Sigmoid colon (tissue), 7 donors: ENCODE measurements around the gene WNK1. TPM values are rescaled to one million over a fixed set of nuclear protein-coding genes. Genes with fewer than 3 reads are reported as not detected.

Experiments used
- DNase-seq: peaks from one replicate; pipeline ENCODE4 v3.0.0-alpha.2; 2019
- H3K27ac ChIP-seq, 4 donors: fragments of 200-600 bp; sonication (generic); one replicate each; pipeline ENCODE4 v1.5.1; 2016 to 2019; ENCODE audit warnings: mild to moderate bottlenecking in 1 of 4
- H3K27me3 ChIP-seq, 3 donors: fragments of 200-600 bp; sonication (generic); one replicate each; pipeline ENCODE4 v1.5.1; 2019; ENCODE audit warnings: mild to moderate bottlenecking in 1 of 3
- H3K36me3 ChIP-seq, 4 donors: fragments of 200-600 bp; sonication (generic); one replicate each; pipeline ENCODE4 v1.5.1; 2016 to 2019
- H3K4me1 ChIP-seq, 4 donors: fragments of 200-600 bp; sonication (generic); one replicate each; pipeline ENCODE4 v1.5.1; 2017 to 2019
- H3K4me3 ChIP-seq, 4 donors: fragments of 200-600 bp; sonication (generic); one replicate each; pipeline ENCODE4 v1.5.1; 2017 to 2019; ENCODE audit warnings: mild to moderate bottlenecking in 2 of 4, moderate library complexity in 1 of 4
- H3K9me3 ChIP-seq, 4 donors: fragments of 200-600 bp in 3 of 4; sonication (generic) in 3 of 4; one replicate each; pipeline versions ENCODE4 v1.5.1 to v1.6.1; 2013 to 2019
- CTCF ChIP-seq, 4 experiments: fragments of 450-650 bp in 3 of 4; fragments of 200-600 bp in 1 of 4; IDR thresholded peaks; one replicate each; pipeline ENCODE4 v1.5.1; 2016 to 2019; ENCODE audit warnings: antibody characterized with exemption in 4 of 4, mild to moderate bottlenecking in 3 of 4, moderate library complexity in 2 of 4
- EP300 ChIP-seq, 4 donors: sonication (generic); formaldehyde crosslinking; IDR thresholded peaks; one replicate each; pipeline ENCODE4 v1.6.1; 2017; ENCODE audit warnings: antibody characterized with exemption in 4 of 4
- POLR2A ChIP-seq, 2 donors: fragments of 450-650 bp; IDR thresholded peaks; one replicate each; pipeline ENCODE4 v1.6.1; 2016; ENCODE audit warnings: antibody characterized with exemption in 2 of 2, mild to moderate bottlenecking in 2 of 2, moderate library complexity in 2 of 2
- POLR2AphosphoS5 ChIP-seq, 4 donors: sonication (generic); formaldehyde crosslinking; IDR thresholded peaks; one replicate each; pipeline ENCODE4 v1.6.1; 2017; ENCODE audit warnings: antibody characterized with exemption in 4 of 4
- WGBS, 2 donors: extraction: QIAGEN DNeasy Blood & Tissue Kit; methylation state at CpG; one replicate each; pipeline ENCODE4 v1.1.7; 2013; 5-methylcytosine and 5-hydroxymethylcytosine counted together
- intact Hi-C: fragments of 100-400 bp; cut with DNase I; formaldehyde crosslinking; loops from one replicate; pipeline ENCODE4 v1.15.1; 2023
- polyA plus RNA-seq, 3 donors: library from polyadenylated mRNA; stranded (reverse); fragments of 200-250 nt; gene quantifications; one replicate each; pipeline ENCODE4 v1.2.3, GENCODE V29; 2013
- total RNA-seq, 4 donors: library from RNA; depleted of rRNA; stranded (reverse); fragments of >200 nt; gene quantifications; one replicate each; pipeline ENCODE4 v1.1.0, GENCODE V29; 2016
- donor health status: healthy with polysubstance abuse.
- donor health status: Bipolar disorder and iron deficiency.
- donor health status: healthy.

The WNK1 gene
- total and polyA plus RNA-seq, 7 donors = 13.2 to 146 (median 73.6) TPM

- H3K27me3 ChIP-seq = no peaks in the 10 kb centered on the region
- TF ChIP-seq CTCF (IDR thresholded peaks at IDR 0.05) (no peak), POLR2AphosphoS5 (IDR thresholded peaks at IDR 0.05) (no peak), EP300 (IDR thresholded peaks at IDR 0.05) (no peak), POLR2A (IDR thresholded peaks at IDR 0.05) (no peak)
- intact Hi-C loops = no loop called here
- no peak overlapping the region for H3K4me3 ChIP-seq
- peaks cover 0 to 18% (median 2%) of the 10 kb centered on the region in 4 donors for H3K4me1 ChIP-seq
- H3K36me3 ChIP-seq = peaks cover 0 to 4% (median 0%) of the 10 kb centered on the region in 4 donors
- H3K9me3 ChIP-seq = no peaks in the 10 kb centered on the region
- H3K27ac ChIP-seq = no peak overlapping the region
- DNase-seq = no peak
- 26 to 76% methylated on average over 2 of the region's 2 CpGs for WGBS, 2 donors
Measured at GRCh38 chr12:837548-837947, 85.2 kb downstream of the WNK1 start.

DNA sequence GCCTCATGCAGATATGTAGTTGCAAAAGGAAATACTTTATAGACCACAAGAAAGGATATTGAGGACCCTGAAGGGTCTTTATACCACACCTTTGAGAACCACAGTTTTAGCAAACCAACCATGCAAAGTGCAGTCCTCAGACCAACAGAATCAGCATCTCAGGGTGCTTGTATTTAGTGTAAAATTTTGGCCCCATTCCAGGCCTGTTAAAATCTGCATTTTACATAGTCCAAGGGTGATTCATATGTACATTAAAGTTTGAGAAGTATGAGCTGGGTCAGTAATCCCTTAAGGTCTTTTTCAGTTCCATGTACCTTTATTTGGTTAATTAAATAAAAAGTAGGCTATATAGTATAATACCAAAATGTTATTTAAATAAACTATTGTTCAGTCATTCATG lies 91.2 kb downstream of the WNK1 start:
- no peak for DNase-seq
- Histone ChIP-seq H3K4me3 (no peak overlapping the region), H3K27me3 (no peaks in the 10 kb centered on the region), H3K36me3 (no peaks in the 10 kb centered on the region), H3K4me1 (peaks cover 0 to 10% (median 4%) of the 10 kb centered on the region in 4 donors), H3K9me3 (no peaks in the 10 kb centered on the region), H3K27ac (no peak overlapping the region)
- intact Hi-C loops = no loop called here
- TF ChIP-seq POLR2A (IDR thresholded peaks at IDR 0.05) = no peak
- no peak for TF ChIP-seq POLR2AphosphoS5 (IDR thresholded peaks at IDR 0.05)
- TF ChIP-seq CTCF (IDR thresholded peaks at IDR 0.05) = no peak
- TF ChIP-seq EP300 (IDR thresholded peaks at IDR 0.05) = no peak

DNA sequence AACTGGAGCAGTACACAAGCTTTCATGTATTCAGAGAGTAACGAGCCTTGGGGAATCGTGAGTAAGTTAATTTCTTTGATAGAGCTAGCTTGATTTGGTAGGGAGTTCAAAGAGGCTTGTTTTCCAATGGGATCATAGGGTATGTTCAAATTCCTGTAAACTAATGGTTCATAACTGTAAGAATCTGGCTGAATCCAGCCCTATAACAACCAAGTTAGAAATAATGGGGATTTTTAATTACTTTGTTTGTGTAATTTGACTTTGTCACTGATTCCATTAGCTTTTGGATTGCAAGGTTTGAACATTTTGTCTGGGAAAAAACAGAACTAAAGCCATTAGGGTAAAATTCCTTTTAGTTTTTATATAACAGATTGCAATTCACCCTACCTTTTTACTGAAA lies 94.0 kb downstream of the WNK1 start:
- H3K27ac ChIP-seq = no peak overlapping the region
- intact Hi-C loops = no loop called here
- H3K4me3 ChIP-seq = no peak overlapping the region
- WGBS, 2 donors = 87 to 92% methylated on average over 2 of the region's 2 CpGs
- TF ChIP-seq POLR2A (IDR thresholded peaks at IDR 0.05) (no peak), EP300 (IDR thresholded peaks at IDR 0.05) (no peak), POLR2AphosphoS5 (IDR thresholded peaks at IDR 0.05) (no peak), CTCF (IDR thresholded peaks at IDR 0.05) (no peak)
- H3K9me3 ChIP-seq = no peaks in the 10 kb centered on the region
- no peak for DNase-seq
- H3K27me3 ChIP-seq = no peaks in the 10 kb centered on the region
- H3K36me3 ChIP-seq = no peaks in the 10 kb centered on the region
- H3K4me1 ChIP-seq = peaks cover 0 to 16% (median 8%) of the 10 kb centered on the region in 4 donors

DNA sequence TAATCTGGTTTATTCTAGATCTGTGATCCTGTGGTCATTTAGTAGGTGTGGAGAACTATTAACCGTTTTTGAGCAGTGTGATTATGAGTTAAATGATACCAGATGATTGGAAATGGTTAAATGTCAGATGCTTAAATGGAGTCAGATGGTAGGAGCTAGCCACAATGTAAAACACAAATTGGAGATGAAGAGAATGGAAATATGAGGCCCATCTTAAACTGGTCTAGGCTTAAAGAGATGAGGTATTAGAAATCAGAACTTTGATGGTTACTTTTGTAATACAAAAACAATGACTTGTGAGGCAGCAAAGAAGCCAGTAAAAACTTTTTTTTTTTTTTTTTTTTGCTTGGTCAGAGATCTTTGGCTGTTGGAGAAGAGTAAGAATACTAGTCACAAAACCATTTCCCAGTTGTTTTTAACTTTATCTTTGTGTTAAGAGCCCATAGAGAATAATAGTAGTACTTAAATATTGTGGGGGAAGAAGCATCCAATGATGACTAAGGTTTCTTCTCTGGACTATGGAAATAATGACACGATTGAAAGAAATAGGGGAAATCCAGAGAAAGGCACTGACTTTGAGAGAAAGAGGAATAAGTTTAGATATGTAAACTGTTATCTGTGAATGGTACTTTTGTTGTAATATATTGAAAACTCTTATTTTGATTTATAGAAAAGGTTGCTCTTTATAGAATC lies 95.9 kb downstream of the WNK1 start:
- WGBS, 2 donors = 72 to 77% methylated on average over 2 of the region's 2 CpGs
- DNase-seq = no peak
- TF ChIP-seq CTCF (IDR thresholded peaks at IDR 0.05) (no peak), EP300 (IDR thresholded peaks at IDR 0.05) (no peak), POLR2A (IDR thresholded peaks at IDR 0.05) (no peak), POLR2AphosphoS5 (IDR thresholded peaks at IDR 0.05) (no peak)
- H3K9me3 ChIP-seq = no peaks in the 10 kb centered on the region
- H3K36me3 ChIP-seq = no peaks in the 10 kb centered on the region
- H3K4me1 ChIP-seq = peaks cover 0 to 33% (median 23%) of the 10 kb centered on the region in 4 donors
- intact Hi-C loops = no loop called here
- no peak overlapping the region for H3K4me3 ChIP-seq
- no peaks in the 10 kb centered on the region for H3K27me3 ChIP-seq
- no peak overlapping the region for H3K27ac ChIP-seq
